ENCODE data around the gene DCST1. TPM values are rescaled to one million over a fixed set of nuclear protein-coding genes. Genes with fewer than 3 reads are reported as not detected.
"Not testable (repeated sequence)": the region's sequence is repeated elsewhere in the genome, so short reads cannot be mapped to it uniquely, and the experiment has no call there.

The DCST1 gene
- under 1 TPM; 0.09 to 0.58 (median 0.17) TPM for polyA plus RNA-seq (ENCODE audit: insufficient read length in 10 of 10)
- long read RNA-seq, donor 1, result 0 reads
- long read RNA-seq, donor 2, result 0 reads
- long read RNA-seq, donor 3, result 0 reads
- long read RNA-seq, donor 4, result 0 reads
- long read RNA-seq, donor 5, result 0 reads
- long read RNA-seq, donor 6, result 0 reads
- long read RNA-seq, donor 7, result 0 reads
- long read RNA-seq, donor 8, result 0 reads
- long read RNA-seq, donor 9, result 0 reads

GRCh38 chr1:155033524-155033923 lies at the start of gene DCST1, which contains the start of gene DCST2:
Gene DCST1 (plus strand): TSS chr1:155033824. CDS start chr1:155034037, 213 bp downstream.
Gene DCST2 (minus strand): TSS chr1:155033781. CDS start chr1:155033701, 80 bp downstream.
- DNase-seq, result no peak

GRCh38 chr1:154986736-154987135 lies 46.9 kb upstream of the DCST1 start:
- DNase-seq, result not testable (repeated sequence)

- no peak for DNase-seq
Observed at GRCh38 chr1:154987326-154987725, 46.3 kb upstream of the DCST1 start.

GRCh38 chr1:154988058-154988954 lies 45.3 kb upstream of the DCST1 start:
- DNase-seq, result no peak

GRCh38 chr1:154989195-154989860 lies 44.3 kb upstream of the DCST1 start:
- DNase-seq, result no peak

GRCh38 chr1:154990276-154990675 lies 43.3 kb upstream of the DCST1 start:
- DNase-seq, result no peak

GRCh38 chr1:154992721-154993571 lies 40.7 kb upstream of the DCST1 start:
- DNase-seq, result no peak

GRCh38 chr1:154993572-154994268 lies 39.9 kb upstream of the DCST1 start, which contains the start of gene LENEP:
Gene LENEP (plus strand): TSS chr1:154993586. CDS start chr1:154993608, 22 bp downstream.
- no peak for DNase-seq

- DNase-seq, result no peak
Observed at GRCh38 chr1:154994269-154994587, 39.4 kb upstream of the DCST1 start.

- no peak for DNase-seq
Observed at GRCh38 chr1:154994591-154994990, 39.0 kb upstream of the DCST1 start.

- peak; percentile 58 to 72 (median 66) for DNase-seq
Observed at GRCh38 chr1:154995301-154995983, 38.2 kb upstream of the DCST1 start.

GRCh38 chr1:154996966-154997701 lies 36.5 kb upstream of the DCST1 start:
- no peak for DNase-seq

- DNase-seq, result no peak
Observed at GRCh38 chr1:154998201-154998780, 35.3 kb upstream of the DCST1 start.

GRCh38 chr1:154998818-154999570 lies 34.6 kb upstream of the DCST1 start:
- DNase-seq, result peak; percentile 62 to 89 (median 76)

- peak in 2 of 3 donors; percentile 32 to 74 for DNase-seq
Observed at GRCh38 chr1:154999571-155000410, 33.8 kb upstream of the DCST1 start.

- DNase-seq, result no peak
Observed at GRCh38 chr1:155000411-155000725, 33.3 kb upstream of the DCST1 start.

- DNase-seq, result peak; percentile 89 to 98 (median 92)
Observed at GRCh38 chr1:155000726-155001424, 32.7 kb upstream of the DCST1 start.

Data from muscle of back (tissue), 13 donors.